Neural crest cell (in vitro differentiated cells): ENCODE measurements around the gene MPST. TPM values are rescaled to one million over a fixed set of nuclear protein-coding genes. Genes with fewer than 3 reads are reported as not detected.

ENCODE experiments used
- DNase-seq: peaks from one replicate; pipeline ENCODE4 v3.0.0; 2021; ENCODE audit warnings: low read depth, mixed read lengths, low spot score
- H3K27ac Mint-ChIP-seq: one replicate; pipeline ENCODE4 v1.8.0; 2021; ENCODE audit warnings: mild to moderate bottlenecking, mixed read lengths; ENCODE audit not compliant: unreplicated experiment
- H3K27me3 Mint-ChIP-seq: 2 replicates; pipeline ENCODE4 v1.8.0; 2021; ENCODE audit warnings: low read depth, mild to moderate bottlenecking, mixed read lengths
- H3K36me3 Mint-ChIP-seq: 2 replicates; pipeline ENCODE4 v1.8.0; 2021; ENCODE audit warnings: low read depth, mild to moderate bottlenecking, mixed read lengths
- H3K4me1 Mint-ChIP-seq: 2 replicates; pipeline ENCODE4 v1.8.0; 2021; ENCODE audit warnings: mixed read lengths
- H3K4me3 Mint-ChIP-seq: one replicate; pipeline ENCODE4 v1.8.0; 2021; ENCODE audit warnings: mild to moderate bottlenecking, mixed read lengths
- H3K9me3 Mint-ChIP-seq: 2 replicates; pipeline ENCODE4 v1.8.0; 2021; ENCODE audit warnings: mixed read lengths
- CTCF ChIP-seq: fragments of 200-600 bp; sonication (generic); conservative IDR thresholded peaks from 2 replicates; pipeline ENCODE4 v1.5.0; 2021; ENCODE audit warnings: antibody characterized with exemption, mild to moderate bottlenecking
- long read RNA-seq: library from polyadenylated mRNA; unstranded; transcript quantifications from one replicate; pipeline ENCODE4 v2.0.0, GENCODE V29; 2020
- total RNA-seq: library from RNA; stranded (reverse); gene quantifications from 2 replicates; pipeline ENCODE4 v1.2.1, GENCODE V29; 2021

Gene MPST
- total RNA-seq: 100.0 and 103 TPM in 2 replicates
- long read RNA-seq, transcript MPST-203 (3 exons, 1,345 nt): major isoform, 16 of 29 reads
- long read RNA-seq, partial matches to known transcripts: 10 of 29 reads
- long read RNA-seq, other reads (novel, unspliced or antisense): 0 of 29 reads

GRCh38 chr22:37019309-37020191 lies at the start of gene MPST, which contains the start of gene TST:
Gene MPST, plus strand, starts transcription at chr22:37019742. Its CDS starts 95 bp downstream, at chr22:37019837.
Gene TST, minus strand, starts transcription at chr22:37019447. Its CDS starts 715 bp downstream, at chr22:37018732.
- Mint-ChIP-seq H3K4me1 (peaks cover 38% of the 10 kb centered on the region), H3K4me3 (peak within 1 kb of the TSS; percentile 99), H3K27me3 (no peaks in the 10 kb centered on the region), H3K27ac (peak within 1 kb of the TSS; percentile 96), H3K36me3 (peaks cover 4% of the 10 kb centered on the region), H3K9me3 (no peaks in the 10 kb centered on the region)
- DNase-seq: peak; percentile 68
- peak; percentile 22 for TF ChIP-seq CTCF

GRCh38 chr22:36971341-36972125 lies 48.0 kb upstream of the MPST start:
- H3K27me3 Mint-ChIP-seq: peaks cover 29% of the 10 kb centered on the region
- no peaks in the 10 kb centered on the region for H3K36me3 Mint-ChIP-seq
- H3K9me3 Mint-ChIP-seq: no peaks in the 10 kb centered on the region
- no peak overlapping the region for H3K27ac Mint-ChIP-seq
- DNase-seq: no peak
- no peak overlapping the region for H3K4me3 Mint-ChIP-seq
- no peak for TF ChIP-seq CTCF
- H3K4me1 Mint-ChIP-seq: no peaks in the 10 kb centered on the region

GRCh38 chr22:36976606-36977005 lies 42.9 kb upstream of the MPST start:
- Mint-ChIP-seq H3K4me1 (peaks cover 15% of the 10 kb centered on the region), H3K9me3 (no peaks in the 10 kb centered on the region), H3K27me3 (peaks cover 39% of the 10 kb centered on the region), H3K27ac (no peak overlapping the region), H3K36me3 (no peaks in the 10 kb centered on the region), H3K4me3 (no peak overlapping the region)
- no peak for DNase-seq
- no peak for TF ChIP-seq CTCF

GRCh38 chr22:36977401-36977861 lies 42.1 kb upstream of the MPST start:
- H3K9me3 Mint-ChIP-seq: no peaks in the 10 kb centered on the region
- peak overlapping the region; percentile 30 for H3K27ac Mint-ChIP-seq
- peaks cover 33% of the 10 kb centered on the region for H3K27me3 Mint-ChIP-seq
- peak; percentile 41 for TF ChIP-seq CTCF
- peaks cover 15% of the 10 kb centered on the region for H3K4me1 Mint-ChIP-seq
- peak; percentile 38 for DNase-seq
- H3K4me3 Mint-ChIP-seq: peak overlapping the region; percentile 87
- no peaks in the 10 kb centered on the region for H3K36me3 Mint-ChIP-seq

GRCh38 chr22:36977947-36978660 lies 41.4 kb upstream of the MPST start:
- Mint-ChIP-seq H3K27me3 (peaks cover 28% of the 10 kb centered on the region), H3K27ac (no peak overlapping the region)

More at GRCh38 chr22:36977947-36978660, 41.4 kb upstream of the MPST start:
- Mint-ChIP-seq H3K9me3 (no peaks in the 10 kb centered on the region), H3K4me1 (peaks cover 15% of the 10 kb centered on the region), H3K4me3 (peak overlapping the region; percentile 87), H3K36me3 (no peaks in the 10 kb centered on the region)
- peak; percentile 91 for DNase-seq
- peak; percentile 92 for TF ChIP-seq CTCF
